ENCODE results near the gene ADISSP. TPM values are rescaled to one million over a fixed set of nuclear protein-coding genes. Genes with fewer than 3 reads are reported as not detected.

ADISSP gene
- total and polyA plus RNA-seq, 11 donors, result 7.8 to 22.2 (median 13.7) TPM

DNA sequence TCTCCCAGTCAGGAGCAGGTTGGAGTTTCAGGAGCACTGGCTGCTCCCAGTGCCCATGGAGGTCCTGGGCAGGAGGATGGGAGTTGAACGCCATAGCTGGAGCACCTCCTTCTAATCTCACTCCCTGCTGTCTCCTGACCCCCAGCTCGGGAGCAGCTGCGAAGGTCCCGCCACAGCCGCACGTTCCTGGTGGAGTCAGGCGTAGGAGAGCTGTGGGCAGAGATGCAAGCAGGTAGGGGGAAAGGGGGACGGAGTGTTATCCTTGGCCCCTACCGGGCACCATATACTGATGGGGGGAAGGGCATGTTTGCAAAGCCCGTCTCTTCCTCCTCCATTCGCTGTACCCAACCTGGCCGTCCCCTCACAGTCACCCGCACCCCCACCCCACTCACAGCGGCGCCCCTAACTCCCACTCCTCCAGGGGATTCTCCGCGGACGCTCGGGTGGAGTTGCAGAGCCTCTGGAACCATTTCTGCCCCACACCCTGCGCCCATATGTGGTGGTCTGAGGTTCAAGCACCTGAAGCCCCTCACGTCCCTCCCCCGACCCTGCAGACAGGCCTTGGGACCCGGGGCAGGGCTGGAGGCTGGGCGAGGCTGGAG, 18.4 kb downstream of the ADISSP start:
- H3K9me3 ChIP-seq, result no peaks in the 10 kb centered on the region
- DNase-seq (no peak), ATAC-seq (no peak)
- 74 to 85% (median 76%) methylated on average over 16 to 24 of the region's 24 CpGs for WGBS, 4 donors
- intact Hi-C loops (cut with DNase I), result no loop called here
- no peak for TF ChIP-seq POLR2A (IDR thresholded peaks at IDR 0.05)
- TF ChIP-seq, protein P1, sequence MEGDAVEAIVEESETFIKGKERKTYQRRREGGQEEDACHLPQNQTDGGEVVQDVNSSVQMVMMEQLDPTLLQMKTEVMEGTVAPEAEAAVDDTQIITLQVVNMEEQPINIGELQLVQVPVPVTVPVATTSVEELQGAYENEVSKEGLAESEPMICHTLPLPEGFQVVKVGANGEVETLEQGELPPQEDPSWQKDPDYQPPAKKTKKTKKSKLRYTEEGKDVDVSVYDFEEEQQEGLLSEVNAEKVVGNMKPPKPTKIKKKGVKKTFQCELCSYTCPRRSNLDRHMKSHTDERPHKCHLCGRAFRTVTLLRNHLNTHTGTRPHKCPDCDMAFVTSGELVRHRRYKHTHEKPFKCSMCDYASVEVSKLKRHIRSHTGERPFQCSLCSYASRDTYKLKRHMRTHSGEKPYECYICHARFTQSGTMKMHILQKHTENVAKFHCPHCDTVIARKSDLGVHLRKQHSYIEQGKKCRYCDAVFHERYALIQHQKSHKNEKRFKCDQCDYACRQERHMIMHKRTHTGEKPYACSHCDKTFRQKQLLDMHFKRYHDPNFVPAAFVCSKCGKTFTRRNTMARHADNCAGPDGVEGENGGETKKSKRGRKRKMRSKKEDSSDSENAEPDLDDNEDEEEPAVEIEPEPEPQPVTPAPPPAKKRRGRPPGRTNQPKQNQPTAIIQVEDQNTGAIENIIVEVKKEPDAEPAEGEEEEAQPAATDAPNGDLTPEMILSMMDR (IDR thresholded peaks at IDR 0.05), result no peak
- peaks cover 0 to 17% (median 0%) of the 10 kb centered on the region in 9 donors for H3K27me3 ChIP-seq
- H3K36me3 ChIP-seq, result peaks cover 0 to 66% (median 43%) of the 10 kb centered on the region in 9 donors
- H3K4me3 ChIP-seq, result peak overlapping the region in 4 of 12 donors; percentile 2 to 26 (median 12)
- no peak overlapping the region for H3K27ac ChIP-seq
- peaks cover 0 to 56% (median 11%) of the 10 kb centered on the region in 12 donors for H3K4me1 ChIP-seq

DNA sequence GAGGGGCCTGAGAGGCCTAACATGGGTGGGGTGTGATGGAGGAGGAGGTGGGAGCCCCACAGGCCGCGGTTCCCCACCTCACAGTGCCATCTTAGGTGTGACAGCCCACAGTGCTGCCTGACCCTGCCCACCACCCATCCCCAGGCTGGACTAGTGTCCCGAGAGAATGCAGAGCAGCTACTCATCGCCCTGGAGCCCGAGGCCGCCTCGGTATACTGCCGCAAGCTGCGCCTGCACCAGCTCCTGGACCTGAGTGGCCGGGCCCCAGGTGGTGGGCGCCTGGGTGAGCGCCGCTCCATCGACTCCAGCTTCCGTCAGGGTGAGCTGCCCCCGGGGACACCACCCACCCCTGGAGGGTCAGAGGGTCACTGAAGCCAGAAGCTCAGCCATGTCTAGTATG, 19.5 kb downstream of the ADISSP start:
- Histone ChIP-seq H3K27ac (no peak overlapping the region), H3K4me1 (peaks cover 0 to 45% (median 10%) of the 10 kb centered on the region in 12 donors), H3K27me3 (peaks cover 0 to 17% (median 0%) of the 10 kb centered on the region in 9 donors), H3K9me3 (no peaks in the 10 kb centered on the region), H3K36me3 (peaks cover 0 to 77% (median 46%) of the 10 kb centered on the region in 9 donors), H3K4me3 (no peak overlapping the region)
- intact Hi-C loops (cut with DNase I), result no loop called here
- ATAC-seq (no peak), DNase-seq (no peak)
- TF ChIP-seq, protein P1 (IDR thresholded peaks at IDR 0.05), result no peak
- TF ChIP-seq POLR2A (IDR thresholded peaks at IDR 0.05), result no peak
- 91 to 100% (median 94%) methylated on average over 3 to 16 of the region's 16 CpGs for WGBS, 4 donors

DNA sequence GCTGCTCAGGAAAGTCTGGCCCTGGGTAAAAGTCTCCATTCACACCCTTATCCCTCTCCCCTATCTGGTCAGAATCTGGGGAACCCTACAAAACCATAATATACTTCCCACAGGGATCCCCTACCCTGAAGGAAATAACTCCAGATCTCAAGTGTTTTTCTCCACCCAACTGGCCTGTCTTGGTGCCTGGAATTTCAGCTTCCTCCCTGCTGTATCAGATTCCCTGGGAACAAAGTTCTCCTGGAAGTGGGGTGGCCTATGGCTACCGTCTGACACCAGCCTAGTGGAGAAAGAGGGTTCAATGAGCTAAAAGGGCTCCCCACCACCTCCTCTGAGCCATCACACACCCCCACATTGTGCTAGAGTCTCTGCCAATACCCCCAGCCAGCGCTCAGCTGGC, 20.1 kb downstream of the ADISSP start:
- intact Hi-C loops (cut with DNase I), result no loop called here
- ATAC-seq (no peak), DNase-seq (no peak)
- no peaks in the 10 kb centered on the region for H3K9me3 ChIP-seq
- peaks cover 0 to 39% (median 7%) of the 10 kb centered on the region in 12 donors for H3K4me1 ChIP-seq
- H3K27me3 ChIP-seq, result peaks cover 0 to 17% (median 0%) of the 10 kb centered on the region in 9 donors
- TF ChIP-seq, protein P1 (IDR thresholded peaks at IDR 0.05), result no peak
- no peak for TF ChIP-seq POLR2A (IDR thresholded peaks at IDR 0.05)
- WGBS, 4 donors, result 69 to 92% (median 88%) methylated on average over 2 of the region's 2 CpGs
- no peak overlapping the region for H3K4me3 ChIP-seq
- peaks cover 0 to 80% (median 46%) of the 10 kb centered on the region in 9 donors for H3K36me3 ChIP-seq
- H3K27ac ChIP-seq, result no peak overlapping the region

DNA sequence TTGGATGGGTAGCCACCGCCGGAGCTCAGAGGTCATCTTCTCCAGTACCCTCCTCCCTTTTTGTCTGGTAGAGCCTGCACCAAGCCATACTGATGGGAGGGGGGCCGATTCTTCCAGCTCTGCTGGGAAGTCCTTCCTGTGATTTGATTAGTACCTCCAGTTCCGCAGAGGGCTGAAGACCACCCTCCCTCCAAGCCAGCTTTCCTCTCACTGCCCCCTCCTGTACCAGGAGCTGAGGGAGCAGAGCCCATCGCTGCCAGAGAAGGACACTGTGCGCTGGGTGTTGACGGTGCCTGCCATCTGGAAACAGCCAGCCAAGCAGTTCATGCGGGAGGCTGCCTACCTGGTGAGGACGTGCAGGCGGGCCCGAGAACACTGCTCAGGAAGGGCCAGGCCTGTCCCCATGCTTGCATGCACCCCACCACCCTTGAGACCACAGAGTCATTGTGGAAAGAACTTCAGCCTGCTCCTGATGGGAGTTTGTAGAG, 21.8 kb downstream of the ADISSP start:
- no peak for TF ChIP-seq POLR2A (IDR thresholded peaks at IDR 0.05)
- TF ChIP-seq, protein P1 (IDR thresholded peaks at IDR 0.05), result no peak
- peaks cover 0 to 13% (median 0%) of the 10 kb centered on the region in 9 donors for H3K27me3 ChIP-seq
- no peaks in the 10 kb centered on the region for H3K9me3 ChIP-seq
- no peak overlapping the region for H3K27ac ChIP-seq
- peak in 1 of 5 donors; percentile 16 for DNase-seq
- WGBS, 4 donors, result 71 to 82% (median 75%) methylated on average over 11 of the region's 11 CpGs
- peaks cover 0 to 38% (median 8%) of the 10 kb centered on the region in 12 donors for H3K4me1 ChIP-seq
- peaks cover 0 to 71% (median 34%) of the 10 kb centered on the region in 9 donors for H3K36me3 ChIP-seq
- no peak for ATAC-seq
- no peak overlapping the region for H3K4me3 ChIP-seq
- intact Hi-C loops (cut with DNase I), result no loop called here

Data from heart left ventricle (tissue), 16 donors.